Adrenal gland (tissue), 12 donors: ENCODE results near the gene RPS15. TPM values are rescaled to one million over a fixed set of nuclear protein-coding genes. Genes with fewer than 3 reads are reported as not detected.

Experiments used
- DNase-seq, 7 donors: peaks; one replicate each; pipeline ENCODE4 v3.0.0-alpha.2; 2019 to 2020
- H3K27ac ChIP-seq, 5 donors: fragments of 200-600 bp; sonication (generic) in 4 of 5; 1 replicate in 3 of 5; 2 replicates in 2 of 5; pipeline versions ENCODE4 v1.5.1 to v1.8.0; 2016 to 2020; ENCODE audit warnings: mild to moderate bottlenecking in 1 of 5
- H3K27me3 ChIP-seq: fragments of 200-600 bp; 2 replicates; pipeline ENCODE4 v1.8.0; 2021
- H3K36me3 ChIP-seq, 2 donors: fragments of 200-600 bp; replicated peaks in 1 of 2; 1 replicate in 1 of 2; 2 replicates in 1 of 2; pipeline versions ENCODE4 v1.5.1 to v1.8.0; 2018 to 2022
- H3K4me1 ChIP-seq, 2 donors: fragments of 200-600 bp; replicated peaks in 1 of 2; 1 replicate in 1 of 2; 2 replicates in 1 of 2; pipeline versions ENCODE4 v1.5.1 to v1.8.0; 2018 to 2021
- H3K4me3 ChIP-seq, 4 donors: fragments of 200-600 bp; sonication (generic) in 3 of 4; one replicate each; pipeline ENCODE4 v1.5.1; 2016 to 2018
- H3K9me3 ChIP-seq, 3 donors: fragments of 200-600 bp; sonication (generic) in 1 of 3; replicated peaks in 1 of 3; 1 replicate in 2 of 3; 2 replicates in 1 of 3; pipeline versions ENCODE4 v1.5.1 to v1.8.0; 2016 to 2021
- CTCF ChIP-seq, 6 experiments: fragments of 450-650 bp in 4 of 6; fragments of 200-600 bp in 2 of 6; sonication (generic) in 1 of 6; IDR thresholded peaks; 1 replicate in 5 of 6; 2 replicates in 1 of 6; pipeline versions ENCODE4 v1.5.1 to v1.8.0; 2016 to 2021; ENCODE audit warnings: antibody characterized with exemption in 6 of 6, mild to moderate bottlenecking in 2 of 6, moderate library complexity in 1 of 6
- POLR2A ChIP-seq, 2 donors: fragments of 450-650 bp; IDR thresholded peaks; one replicate each; pipeline ENCODE4 v1.6.1; 2017; ENCODE audit warnings: antibody characterized with exemption in 2 of 2, mild to moderate bottlenecking in 2 of 2, moderate library complexity in 1 of 2
- WGBS, 4 donors: extraction: QIAGEN DNeasy Blood & Tissue Kit in 2 of 4; methylation state at CpG; one replicate each; pipeline versions ENCODE4 v1.1.5 to v1.1.7; 2013 to 2017; 5-methylcytosine and 5-hydroxymethylcytosine counted together
- intact Hi-C, 2 donors: fragments of 100-400 bp; cut with DNase I; formaldehyde crosslinking; loops; one replicate each; pipeline versions ENCODE4 v1.14.1 to v1.15.0; 2022 to 2023
- polyA plus RNA-seq, 3 donors: library from polyadenylated mRNA; stranded (reverse); fragments of 200-250 nt in 2 of 3; fragments of 350-450 nt in 1 of 3; fragmentation: Illumina TruSeq in 1 of 3; extraction: RNeasy Lipid Tissue Mini Kit (QIAGEN cat#74804) in 1 of 3; gene quantifications; one replicate each; pipeline ENCODE4 v1.2.3, GENCODE V29; 2013 to 2014
- total RNA-seq, 9 donors: library from RNA; depleted of rRNA in 4 of 9; stranded (reverse); fragments of >200 nt in 4 of 9; fragments of 120-200 nt in 1 of 9; fragmentation: NEBNext Ultra II Directional in 1 of 9; extraction: Animal tissue kit (Norgen Biotek cat#: 25700) in 1 of 9; gene quantifications; one replicate each; pipeline versions ENCODE4 v1.1.0 to v1.2.4, GENCODE V29; 2013 to 2023
- donor health status: healthy with polysubstance abuse.
- donor health status: Bipolar disorder and iron deficiency.
- donor health status: DM: yes; HTN: yes; CAD: no.
- donor health status: DM: no; HTN: no; CAD: no.
- donor health status: DM: no; HTN: no; CAD: no.
- donor health status: DM: yes; HTN: yes; CAD: no.

The RPS15 gene
- total and polyA plus RNA-seq, 12 donors = 471 to 4,071 (median 1,829) TPM

- intact Hi-C loops = loop anchor here in 1 of 2 donors (10.0 kb wide), 1 partner anchor 104 kb away; the partner anchor contains the start of gene EFNA2
- Histone ChIP-seq H3K4me1 (peaks cover 15 to 20% of the 10 kb centered on the region in 2 donors), H3K36me3 (peaks cover 0 to 51% of the 10 kb centered on the region in 2 donors), H3K27me3 (no peaks in the 10 kb centered on the region), H3K27ac (no peak overlapping the region), H3K9me3 (no peaks in the 10 kb centered on the region), H3K4me3 (no peak overlapping the region)
- WGBS, 4 donors = 90 to 92% (median 91%) methylated on average over 36 to 39 of the region's 39 CpGs
- TF ChIP-seq CTCF (IDR thresholded peaks at IDR 0.05) = no peak
- TF ChIP-seq POLR2A (IDR thresholded peaks at IDR 0.05) = no peak
- no peak for DNase-seq
Measured at GRCh38 chr19:1389033-1389940, 48.9 kb upstream of the RPS15 start.

- intact Hi-C loops = no loop called here
- 87 to 95% (median 93%) methylated on average over 11 to 42 of the region's 42 CpGs for WGBS, 4 donors
- DNase-seq = no peak
- peaks cover 0 to 4% of the 10 kb centered on the region in 2 donors for H3K4me1 ChIP-seq
- H3K36me3 ChIP-seq = peaks cover 0 to 51% of the 10 kb centered on the region in 2 donors
- H3K9me3 ChIP-seq = no peaks in the 10 kb centered on the region
- H3K27ac ChIP-seq = no peak overlapping the region
- TF ChIP-seq POLR2A (IDR thresholded peaks at IDR 0.05) = no peak
- TF ChIP-seq CTCF (IDR thresholded peaks at IDR 0.05) = no peak
- H3K27me3 ChIP-seq = no peaks in the 10 kb centered on the region
- H3K4me3 ChIP-seq = no peak overlapping the region
Measured at GRCh38 chr19:1390890-1391423, 47.2 kb upstream of the RPS15 start.

GRCh38 chr19:1392407-1392806 lies 45.8 kb upstream of the RPS15 start:
- TF ChIP-seq POLR2A (IDR thresholded peaks at IDR 0.05) = no peak
- no peak for TF ChIP-seq CTCF (IDR thresholded peaks at IDR 0.05)
- intact Hi-C loops = no loop called here
- Histone ChIP-seq H3K4me1 (no peaks in the 10 kb centered on the region), H3K4me3 (no peak overlapping the region), H3K27me3 (no peaks in the 10 kb centered on the region), H3K27ac (no peak overlapping the region), H3K9me3 (no peaks in the 10 kb centered on the region), H3K36me3 (peaks cover 0 to 51% of the 10 kb centered on the region in 2 donors)
- WGBS, 4 donors = 93 to 97% (median 95%) methylated on average over 15 of the region's 15 CpGs
- no peak for DNase-seq

- intact Hi-C loops = no loop called here
- Histone ChIP-seq H3K9me3 (no peaks in the 10 kb centered on the region), H3K4me3 (no peak overlapping the region), H3K27ac (no peak overlapping the region), H3K36me3 (peaks cover 0 to 49% of the 10 kb centered on the region in 2 donors), H3K4me1 (no peaks in the 10 kb centered on the region), H3K27me3 (no peaks in the 10 kb centered on the region)
- no peak for TF ChIP-seq POLR2A (IDR thresholded peaks at IDR 0.05)
- TF ChIP-seq CTCF (IDR thresholded peaks at IDR 0.05) = no peak
- 88 to 95% (median 91%) methylated on average over 13 to 37 of the region's 37 CpGs for WGBS, 4 donors
- DNase-seq = no peak
Measured at GRCh38 chr19:1392939-1393530, 45.2 kb upstream of the RPS15 start.
